Endothelial cell of umbilical vein (primary cell): ENCODE results near the gene DGKD. TPM values are rescaled to one million over a fixed set of nuclear protein-coding genes. Genes with fewer than 3 reads are reported as not detected.

ENCODE experiments used
- BruUV-seq: library from RNA; stranded (reverse); fragments of 400-500 nt; replicated peaks from 2 replicates; lab custom pipeline; 2021; lab: Mats Ljungman, UMichigan
- CTCF ChIA-PET: fragments of 300-600, 350-600 bp; sonication (Branson Sonifier 250); formaldehyde crosslinking; loops from one replicate; lab custom pipeline; 2021; ENCODE audit warnings: antibody characterized with exemption, inconsistent platforms; lab: Charles Lee
- POLR2A ChIA-PET: fragments of 300-600, 350-600 bp; sonication (Branson Sonifier 250); formaldehyde crosslinking; loops from one replicate; lab custom pipeline; 2021; ENCODE audit warnings: antibody characterized with exemption, inconsistent platforms; lab: Charles Lee
- DNase-seq: peaks from one replicate; pipeline ENCODE4 v3.0.0-alpha.2; 2011; ENCODE audit warnings: low read depth, low spot score
- FAIRE-seq: peaks from 2 replicates; lab custom pipeline; 2011; peaks lifted over from hg19 to GRCh38; lab: Jason Lieb, UNC
- H2AFZ ChIP-seq: 2 replicates; pipeline ENCODE4 v1.6.0; 2012; ENCODE audit warnings: low read depth, low read length, control low read depth, inconsistent platforms
- H3K27ac ChIP-seq: 2 replicates; pipeline ENCODE4 v1.5.1; 2011; ENCODE audit warnings: low read depth, mild to moderate bottlenecking, control low read depth, low read length, moderate library complexity; ENCODE audit not compliant: insufficient read depth
- H3K27me3 ChIP-seq, 2 experiments: 2 replicates each; pipeline versions ENCODE4 v1.6.0 to v1.6.1; 2011; ENCODE audit warnings: low read length in 2 of 2, mixed read lengths in 1 of 2; ENCODE audit not compliant: control insufficient read depth in 2 of 2, insufficient read depth in 2 of 2
- H3K36me3 ChIP-seq, 2 experiments: 2 replicates in 1 of 2; 3 replicates in 1 of 2; pipeline ENCODE4 v1.5.1; 2011; ENCODE audit warnings: low read length in 2 of 2, mild to moderate bottlenecking in 1 of 2, moderate library complexity in 1 of 2; ENCODE audit not compliant: control insufficient read depth in 2 of 2, insufficient read depth in 2 of 2; ENCODE audit errors: extremely low read depth in 1 of 2
- H3K4me1 ChIP-seq: 3 replicates; pipeline ENCODE4 v1.5.1; 2011; ENCODE audit warnings: mild to moderate bottlenecking, low read length; ENCODE audit not compliant: control insufficient read depth, insufficient read depth; ENCODE audit errors: extremely low read depth
- H3K4me2 ChIP-seq: 2 replicates; pipeline ENCODE4 v1.6.1; 2011; ENCODE audit warnings: low read length, control low read depth, mixed read lengths; ENCODE audit not compliant: insufficient read depth
- H3K4me3 ChIP-seq, 3 experiments: fragments of 200-600 bp in 1 of 3; sonication (generic), shearing (Covaris generic) in 1 of 3; replicated peaks in 1 of 3; 2 replicates each; pipeline ENCODE4 v1.5.1; 2011 to 2016; ENCODE audit warnings: control low read depth in 3 of 3, low read length in 3 of 3, mild to moderate bottlenecking in 2 of 3, inconsistent platforms in 1 of 3, low read depth in 1 of 3, moderate library complexity in 1 of 3; ENCODE audit not compliant: insufficient read depth in 1 of 3
- H3K79me2 ChIP-seq: 2 replicates; pipeline ENCODE4 v1.6.0; 2012; ENCODE audit warnings: low read length, inconsistent platforms; ENCODE audit not compliant: control insufficient read depth, insufficient read depth
- H3K9ac ChIP-seq: replicated peaks from 2 replicates; pipeline ENCODE3; 2011; ENCODE audit warnings: low read length, control low read depth; ENCODE audit not compliant: insufficient read depth; ENCODE audit errors: extremely low read depth
- H3K9me1 ChIP-seq: replicated peaks from 3 replicates; pipeline ENCODE4 v1.6.0; 2011; ENCODE audit warnings: mild to moderate bottlenecking, low read length; ENCODE audit not compliant: control insufficient read depth, insufficient read depth; ENCODE audit errors: extremely low read depth
- H3K9me3 ChIP-seq: replicated peaks from 2 replicates; pipeline ENCODE4 v1.5.1; 2012; ENCODE audit warnings: low read length, inconsistent platforms; ENCODE audit not compliant: control insufficient read depth, insufficient read depth
- H4K20me1 ChIP-seq: replicated peaks from 2 replicates; pipeline ENCODE3; 2011; ENCODE audit warnings: mild to moderate bottlenecking, low read length; ENCODE audit not compliant: control insufficient read depth, insufficient read depth; ENCODE audit errors: extremely low read depth
- CTCF ChIP-seq, 2 donors: IDR thresholded peaks; 1 replicate in 1 of 2; 2 replicates in 1 of 2; pipeline ENCODE4 v1.5.1; 2011; ENCODE audit warnings: low read length in 2 of 2, mild to moderate bottlenecking in 2 of 2, moderate library complexity in 2 of 2, control low read depth in 1 of 2, inconsistent platforms in 1 of 2, low read depth in 1 of 2; ENCODE audit not compliant: insufficient read depth in 1 of 2; ENCODE audit errors: extremely low read depth in 1 of 2
- EZH2 ChIP-seq: IDR thresholded peaks from 2 replicates; pipeline ENCODE4 v1.6.1; 2012; ENCODE audit warnings: borderline replicate concordance, low read depth, mild to moderate bottlenecking, moderate library complexity, low read length, inconsistent platforms; ENCODE audit not compliant: severe bottlenecking
- JUN ChIP-seq: IDR thresholded peaks from 2 replicates; pipeline ENCODE4 v1.6.1; 2011; ENCODE audit warnings: borderline replicate concordance, low read depth; ENCODE audit not compliant: insufficient read length, insufficient read depth
- MAX ChIP-seq: IDR thresholded peaks from 2 replicates; pipeline ENCODE4 v1.6.1; 2011; ENCODE audit not compliant: insufficient read depth, insufficient read length
- MYC ChIP-seq: IDR thresholded peaks from one replicate; pipeline ENCODE4 v1.6.1; 2011; ENCODE audit warnings: mild to moderate bottlenecking, low read depth, low read length
- POLR2A ChIP-seq: IDR thresholded peaks from 2 replicates; pipeline ENCODE4 v1.6.1; 2012; ENCODE audit warnings: low read depth, mild to moderate bottlenecking, control low read depth, low read length
- POLR2AphosphoS5 ChIP-seq: IDR thresholded peaks from 2 replicates; pipeline ENCODE4 v1.6.1; 2012; ENCODE audit warnings: low read depth, mild to moderate bottlenecking, control low read depth, low read length, moderate library complexity; ENCODE audit not compliant: insufficient read depth
- dilution Hi-C: fragments of 300-500 bp; cut with MboI; formaldehyde crosslinking; loops from one replicate; pipeline ENCODE4 v1.15.0; 2019; ENCODE audit warnings: low sequenced_read_pairs; ENCODE audit not compliant: extremely low pct_ligation_motif_present
- intact Hi-C: fragments of 100-400 bp; cut with micrococcal nuclease; formaldehyde crosslinking; loops from one replicate; pipeline ENCODE4 v1.10.0; 2022
- polyA plus RNA-seq, 4 experiments: library from polyadenylated mRNA; depleted of rRNA in 3 of 4; stranded (reverse) in 3 of 4; unstranded in 1 of 4; fragments of >200 nt; gene quantifications; 2 replicates each; pipeline versions ENCODE4 v1.2.1 to v1.2.3, GENCODE V29; 2011 to 2012; ENCODE audit warnings: missing spikeins in 1 of 4
- total RNA-seq: library from RNA; stranded (reverse); gene quantifications from 2 replicates; pipeline ENCODE4 v1.2.3, GENCODE V29; 2021

Gene DGKD
- total and polyA plus RNA-seq, 2 donors (not counting 3 experiments of a cell fraction or from before 2014, with no cell fraction given) = 10.8 to 36.6 TPM

GRCh38 chr2:233446606-233447305 is 92.5 kb downstream of the DGKD start:
- Histone ChIP-seq H2AFZ (no peak overlapping the region), H3K27me3 (no peaks in the 10 kb centered on the region), H3K9me3 (no peaks in the 10 kb centered on the region), H3K9ac (no peak overlapping the region), H3K4me3 (no peak overlapping the region), H3K9me1 (no peaks in the 10 kb centered on the region), H4K20me1 (no peaks in the 10 kb centered on the region), H3K79me2 (no peaks in the 10 kb centered on the region), H3K36me3 (peaks cover 0 to 12% of the 10 kb centered on the region in 2 experiments), H3K27ac (no peak overlapping the region), H3K4me1 (no peaks in the 10 kb centered on the region), H3K4me2 (no peak overlapping the region)
- intact Hi-C loops (loop anchor here (5.0 to 10.0 kb wide), 3 partner anchors 174 to 1671 kb away; no protein-coding TSS in a partner anchor), dilution Hi-C loops (no loop called here)
- ChIA-PET POLR2A (no interaction called here), CTCF (interaction anchor here (1.2 to 6.3 kb wide), 5 partner anchors 18 to 386 kb away, joined by 3 to 191 read pairs (median 54); partner anchors contain the start of gene UGT1A5)
- no peak for FAIRE-seq
- TF ChIP-seq POLR2AphosphoS5 (no peak), MAX (no peak), MYC (no peak), CTCF (IDR thresholded peaks at IDR 0.05; ENCODE audit: extremely low read depth in 1 of 2, insufficient read depth in 1 of 2, low read depth in 1 of 2, low read length in 2 of 2) (no peak), JUN (no peak), EZH2 (no peak), POLR2A (no peak)
- no peak for DNase-seq
- no TSS peak for BruUV-seq
